Epithelial cell of alveolus of lung (primary cell): ENCODE results near the gene PDGFRB. TPM values are rescaled to one million over a fixed set of nuclear protein-coding genes. Genes with fewer than 3 reads are reported as not detected.

Experiments used
- total RNA-seq: library from RNA; depleted of rRNA; stranded (reverse); fragments of >200 nt; gene quantifications from 2 replicates; pipeline ENCODE4 v1.2.1, GENCODE V29; 2015

The PDGFRB gene
- total RNA-seq: 102 and 136 TPM in 2 replicates

DNA sequence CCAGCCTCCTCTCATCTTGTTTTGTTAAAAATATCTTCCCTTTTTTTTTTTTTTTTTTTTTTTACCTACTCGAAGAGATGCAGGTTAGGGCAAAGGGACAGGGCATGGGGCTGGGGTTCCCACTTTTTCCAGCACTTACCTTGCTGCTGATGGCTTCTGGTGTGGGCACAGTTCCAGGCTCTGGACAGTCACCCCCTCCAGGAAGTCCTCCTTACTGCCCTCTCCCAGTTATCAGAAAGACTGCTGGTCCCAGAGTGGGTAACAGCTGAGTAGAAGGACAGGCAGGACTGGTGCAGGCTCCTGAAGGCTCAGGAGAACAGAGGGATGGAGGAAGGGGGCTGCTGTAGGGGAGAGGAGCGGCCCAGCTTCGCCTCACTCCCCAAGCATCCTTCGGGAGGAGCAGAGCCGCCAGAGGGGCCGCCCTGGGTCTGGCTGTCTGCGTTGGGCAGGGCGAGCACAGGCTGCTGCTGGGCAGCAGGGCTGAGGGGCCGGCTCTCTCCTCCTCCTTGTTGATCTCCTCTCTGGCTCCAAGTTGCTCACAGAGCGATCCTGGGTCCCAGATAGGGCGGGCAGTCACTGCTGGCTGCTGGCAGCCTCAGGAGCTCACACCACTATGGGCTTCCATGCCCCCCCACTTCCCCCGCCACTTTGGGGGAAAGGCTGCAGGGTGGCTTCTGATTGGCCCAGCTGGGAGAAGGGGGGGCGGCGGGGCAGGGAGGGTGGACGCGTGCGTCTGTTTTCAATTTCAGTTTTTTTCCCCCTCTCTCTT, at the start of gene PDGFRB:
TSS of gene PDGFRB (minus strand) at position 588 of the 769 bp plus-strand sequence. CDS start 18,798 bp downstream, outside the sequence.

DNA sequence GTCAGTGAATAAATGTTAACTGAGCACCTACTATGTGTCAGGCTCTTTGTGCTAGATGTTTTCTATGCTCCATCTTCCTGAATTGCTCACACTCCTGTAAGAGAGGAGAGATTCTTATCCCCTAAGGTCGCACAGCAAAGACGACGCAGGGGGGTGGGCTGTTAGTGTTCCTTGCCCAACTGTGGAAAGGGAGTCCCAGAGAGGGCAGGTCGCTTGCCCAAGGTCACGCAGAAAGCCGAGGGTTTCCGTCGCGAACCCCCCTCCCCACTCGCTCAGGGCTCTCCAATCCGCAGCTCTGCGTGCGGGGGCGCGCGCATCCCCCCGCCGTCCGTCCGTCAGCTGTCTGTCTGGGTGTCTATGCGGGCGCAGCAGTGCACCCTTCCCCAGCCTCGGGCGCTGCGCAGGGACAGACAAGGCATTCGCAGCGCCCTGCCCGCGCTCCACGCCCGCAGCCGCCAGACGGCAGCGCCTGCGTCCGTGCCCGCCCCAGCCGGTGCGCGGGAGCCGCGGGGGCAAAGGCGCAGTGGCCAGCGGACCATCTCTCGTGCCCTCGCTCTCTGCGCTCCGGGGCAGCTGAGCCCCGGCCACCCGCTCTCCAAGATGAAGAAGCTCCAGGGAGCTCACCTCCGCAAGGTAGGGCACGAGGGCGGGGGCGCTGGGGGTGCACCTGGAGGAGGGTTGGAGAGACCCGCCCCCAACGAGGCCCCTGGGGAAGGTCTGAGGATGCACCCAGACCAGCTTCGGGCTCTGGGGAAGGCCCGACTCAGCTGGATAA, 34.3 kb upstream of the PDGFRB start, which contains the start of gene SLC6A7:
TSS of gene SLC6A7 (plus strand) at position 335 of the 775 bp plus-strand sequence. CDS start at position 601, 266 bp downstream.

DNA sequence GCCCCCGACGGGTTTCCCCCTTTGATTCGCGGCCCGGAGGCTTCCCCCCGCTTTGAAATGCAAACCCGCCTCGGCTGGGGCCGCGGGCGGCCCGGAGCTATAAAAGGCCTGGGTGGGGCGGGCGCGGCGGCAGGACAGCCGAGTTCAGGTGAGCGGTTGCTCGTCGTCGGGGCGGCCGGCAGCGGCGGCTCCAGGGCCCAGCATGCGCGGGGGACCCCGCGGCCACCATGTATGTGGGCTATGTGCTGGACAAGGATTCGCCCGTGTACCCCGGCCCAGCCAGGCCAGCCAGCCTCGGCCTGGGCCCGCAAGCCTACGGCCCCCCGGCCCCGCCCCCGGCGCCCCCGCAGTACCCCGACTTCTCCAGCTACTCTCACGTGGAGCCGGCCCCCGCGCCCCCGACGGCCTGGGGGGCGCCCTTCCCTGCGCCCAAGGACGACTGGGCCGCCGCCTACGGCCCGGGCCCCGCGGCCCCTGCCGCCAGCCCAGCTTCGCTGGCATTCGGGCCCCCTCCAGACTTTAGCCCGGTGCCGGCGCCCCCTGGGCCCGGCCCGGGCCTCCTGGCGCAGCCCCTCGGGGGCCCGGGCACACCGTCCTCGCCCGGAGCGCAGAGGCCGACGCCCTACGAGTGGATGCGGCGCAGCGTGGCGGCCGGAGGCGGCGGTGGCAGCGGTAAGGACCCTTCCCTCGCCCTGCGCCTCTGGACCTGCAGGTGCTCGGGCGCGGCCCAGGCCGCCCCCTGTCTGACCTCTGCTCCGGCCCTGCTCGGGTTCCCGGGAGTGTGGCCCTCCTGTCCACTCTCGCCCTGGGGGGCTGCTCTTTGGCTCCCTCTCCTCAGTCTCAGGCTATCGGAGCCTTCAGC, 11.2 kb upstream of the PDGFRB start, which contains the start of gene CDX1:
TSS of gene CDX1 (plus strand) at position 129 of the 862 bp plus-strand sequence. CDS start at position 228, 99 bp downstream.

GRCh38 chr5:150085950-150086715, 69.5 kb downstream of the PDGFRB start, which contains the start of gene CSF1R:
TSS of gene CSF1R (minus strand) at chr5:150086554. CDS start at chr5:150086427, 127 bp downstream.

Other genes starting within 250 kb of the PDGFRB start
- under 0.01 and 0.13 TPM in 2 replicates for gene PDE6A, start 211.1 kb downstream of the PDGFRB start, total RNA-seq
- gene SLC26A2, start 195.1 kb downstream of the PDGFRB start, total RNA-seq: 12.9 and 13.4 TPM in 2 replicates
- gene TIGD6, start 155.2 kb downstream of the PDGFRB start, total RNA-seq: 2.8 and 6.5 TPM in 2 replicates
- gene HMGXB3, start 155.1 kb downstream of the PDGFRB start, total RNA-seq: 24.6 and 24.7 TPM in 2 replicates
- gene CSF1R, start 69.3 kb downstream of the PDGFRB start, total RNA-seq: under 0.01 TPM in 1 of 2 replicates, not detected in the other
- gene CDX1, start 10.9 kb upstream of the PDGFRB start, total RNA-seq: 0.78 TPM in 1 of 2 replicates, not detected in the other
- gene SLC6A7, start 34.2 kb upstream of the PDGFRB start, total RNA-seq: under 0.01 TPM in 1 of 2 replicates, not detected in the other
- gene CAMK2A, start 133.9 kb upstream of the PDGFRB start, total RNA-seq: 0.80 TPM in 1 of 2 replicates, not detected in the other
- gene ARSI, start 147.1 kb upstream of the PDGFRB start, total RNA-seq: 14.1 and 19.5 TPM in 2 replicates
- gene TCOF1, start 201.9 kb upstream of the PDGFRB start, total RNA-seq: 23.4 and 23.6 TPM in 2 replicates